ENCODE results near the gene BACE2. TPM values are rescaled to one million over a fixed set of nuclear protein-coding genes. Genes with fewer than 3 reads are reported as not detected.

BACE2 gene
- total RNA-seq, 1 experiment from 2014 or later: 23.2 TPM

DNA sequence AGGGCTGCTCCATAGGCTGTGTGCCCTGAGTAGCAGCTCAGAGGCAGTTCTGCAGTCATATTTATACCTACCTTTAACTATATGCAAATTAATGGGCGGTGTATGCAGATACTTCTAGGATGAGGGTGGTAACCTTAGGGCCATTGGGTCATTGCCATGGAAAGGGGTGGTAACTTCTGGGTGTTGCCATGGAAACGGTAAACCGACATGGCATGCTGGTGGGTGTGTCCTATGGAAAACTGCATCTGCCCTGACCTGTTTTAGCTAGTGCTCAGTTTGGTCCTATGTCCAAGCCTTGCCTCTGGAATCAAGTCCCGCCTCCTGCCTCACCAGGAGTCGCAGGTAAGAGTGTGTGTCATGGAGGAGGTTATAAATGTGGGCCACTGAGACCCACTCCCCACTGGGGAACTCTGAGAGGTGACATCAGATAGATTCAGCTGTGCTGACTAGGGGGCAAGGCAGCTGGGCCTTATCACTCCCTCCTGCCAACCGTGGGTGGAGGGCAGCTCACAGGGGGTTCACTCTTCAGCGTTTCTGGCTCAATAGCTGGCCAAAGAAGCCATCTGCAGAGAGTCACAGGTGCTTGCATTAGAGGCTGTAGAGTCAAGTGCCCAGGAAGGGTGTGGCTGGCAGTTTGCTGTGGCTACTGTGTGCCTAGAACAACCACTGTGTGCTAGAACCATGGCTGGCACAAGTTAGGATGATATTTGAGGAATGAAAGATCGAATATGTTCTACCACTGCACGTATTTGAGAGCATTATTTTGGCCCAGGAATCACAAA lies 19.0 kb downstream of the BACE2 start (continued):
- TF ChIP-seq YY1 (IDR thresholded peaks at IDR 0.05; ENCODE audit: extremely low read depth, insufficient replicate concordance, low read depth, low read length) (no peak), SRF (IDR thresholded peaks at IDR 0.05; ENCODE audit: low read depth) (no peak), CEBPB (IDR thresholded peaks at IDR 0.05; ENCODE audit: low read depth) (no peak), JUND (IDR thresholded peaks at IDR 0.05) (no peak)
- TF ChIP-seq, protein P1, sequence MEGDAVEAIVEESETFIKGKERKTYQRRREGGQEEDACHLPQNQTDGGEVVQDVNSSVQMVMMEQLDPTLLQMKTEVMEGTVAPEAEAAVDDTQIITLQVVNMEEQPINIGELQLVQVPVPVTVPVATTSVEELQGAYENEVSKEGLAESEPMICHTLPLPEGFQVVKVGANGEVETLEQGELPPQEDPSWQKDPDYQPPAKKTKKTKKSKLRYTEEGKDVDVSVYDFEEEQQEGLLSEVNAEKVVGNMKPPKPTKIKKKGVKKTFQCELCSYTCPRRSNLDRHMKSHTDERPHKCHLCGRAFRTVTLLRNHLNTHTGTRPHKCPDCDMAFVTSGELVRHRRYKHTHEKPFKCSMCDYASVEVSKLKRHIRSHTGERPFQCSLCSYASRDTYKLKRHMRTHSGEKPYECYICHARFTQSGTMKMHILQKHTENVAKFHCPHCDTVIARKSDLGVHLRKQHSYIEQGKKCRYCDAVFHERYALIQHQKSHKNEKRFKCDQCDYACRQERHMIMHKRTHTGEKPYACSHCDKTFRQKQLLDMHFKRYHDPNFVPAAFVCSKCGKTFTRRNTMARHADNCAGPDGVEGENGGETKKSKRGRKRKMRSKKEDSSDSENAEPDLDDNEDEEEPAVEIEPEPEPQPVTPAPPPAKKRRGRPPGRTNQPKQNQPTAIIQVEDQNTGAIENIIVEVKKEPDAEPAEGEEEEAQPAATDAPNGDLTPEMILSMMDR (IDR thresholded peaks at IDR 0.05 in 2 of 3, conservative IDR thresholded peaks at IDR 0.05 in 1 of 3; ENCODE audit: borderline replicate concordance in 1 of 3, insufficient read depth in 1 of 3, low read depth in 2 of 3, low read length in 2 of 3): no peak

DNA sequence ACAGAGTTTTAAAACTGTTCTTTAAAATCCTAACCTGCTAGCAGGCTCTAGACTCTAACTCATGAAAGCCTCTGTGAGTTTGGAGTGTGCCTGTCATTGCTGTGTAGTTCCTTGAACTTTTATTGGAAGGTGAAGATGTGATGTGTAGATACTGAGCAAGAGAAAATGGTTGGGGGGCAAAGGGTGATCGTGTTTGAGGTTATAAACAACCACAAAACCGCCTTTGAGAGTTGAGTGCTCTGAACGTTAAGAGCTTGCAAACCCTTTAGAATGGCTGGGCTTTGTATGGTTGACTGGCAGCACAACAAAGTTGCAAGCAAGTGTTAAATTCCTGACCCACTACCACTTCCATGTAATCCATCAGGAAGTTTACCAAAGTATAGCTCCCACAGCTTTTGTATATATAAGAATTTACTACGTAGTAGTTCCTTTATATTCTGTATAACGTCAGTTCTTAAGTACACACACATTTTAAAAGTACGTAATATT lies 19.6 kb downstream of the BACE2 start:
- intact Hi-C loops (cut with micrococcal nuclease): no loop called here
- no peaks in the 10 kb centered on the region; the same call in 1 of the 2 replicates for H4K20me1 ChIP-seq (ENCODE audit: insufficient read depth)
- H3K27me3 ChIP-seq (ENCODE audit: insufficient read depth, low read length): no peaks in the 10 kb centered on the region
- TF ChIP-seq POLR2AphosphoS5 (IDR thresholded peaks at IDR 0.05; ENCODE audit: low read depth, low read length) (no peak), EZH2 (IDR thresholded peaks at IDR 0.05) (no peak), ZNF274 (IDR thresholded peaks at IDR 0.05; ENCODE audit: low read depth, low read length) (no peak), SP1 (IDR thresholded peaks at IDR 0.05; ENCODE audit: low read depth) (no peak), POLR2A (IDR thresholded peaks at IDR 0.05; ENCODE audit: borderline replicate concordance, extremely low read depth, insufficient read depth, insufficient read length) (no peak), EZH2phosphoT487 (IDR thresholded peaks at IDR 0.05; ENCODE audit: borderline replicate concordance) (no peak), CBX3 (IDR thresholded peaks at IDR 0.05; ENCODE audit: low read depth) (no peak)
- TF ChIP-seq, protein P1 (IDR thresholded peaks at IDR 0.05 in 2 of 3, conservative IDR thresholded peaks at IDR 0.05 in 1 of 3; ENCODE audit: borderline replicate concordance in 1 of 3, insufficient read depth in 1 of 3, low read depth in 2 of 3, low read length in 2 of 3): no peak
- TF ChIP-seq, protein P2, sequence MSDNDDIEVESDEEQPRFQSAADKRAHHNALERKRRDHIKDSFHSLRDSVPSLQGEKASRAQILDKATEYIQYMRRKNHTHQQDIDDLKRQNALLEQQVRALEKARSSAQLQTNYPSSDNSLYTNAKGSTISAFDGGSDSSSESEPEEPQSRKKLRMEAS (IDR thresholded peaks at IDR 0.05): no peak
- TF ChIP-seq, protein P3, sequence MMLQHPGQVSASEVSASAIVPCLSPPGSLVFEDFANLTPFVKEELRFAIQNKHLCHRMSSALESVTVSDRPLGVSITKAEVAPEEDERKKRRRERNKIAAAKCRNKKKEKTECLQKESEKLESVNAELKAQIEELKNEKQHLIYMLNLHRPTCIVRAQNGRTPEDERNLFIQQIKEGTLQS (IDR thresholded peaks at IDR 0.05): no peak
- no peaks in the 10 kb centered on the region for H3K36me3 ChIP-seq (ENCODE audit: control insufficient read depth in 1 of 2, insufficient read depth in 2 of 2, low read length in 2 of 2)
- ChIA-PET POLR2A (no interaction called here), CTCF (no interaction called here), RAD21 (ENCODE audit: low non-redundant PET in 1 of 2, low total read pairs in 2 of 2, uncharacterized antibody in 2 of 2, unreplicated experiment in 2 of 2) (no interaction called here)
- ATAC-seq (no peak), DNase-seq (ENCODE audit: low read depth, low spot score) (no peak)
- no peak overlapping the region for H3K9ac ChIP-seq (ENCODE audit: low read length)
- H3K27ac ChIP-seq (ENCODE audit: low read depth, low read length): no peak overlapping the region
- H3K9me3 ChIP-seq (ENCODE audit: control insufficient read depth in 1 of 2, insufficient read depth in 1 of 2, low read depth in 1 of 2, low read length in 2 of 2): 0 out of 4 replicates have a peak, but pooled peaks cover 0 to 4% of the 10 kb centered on the region in 2 experiments
- H2AFZ ChIP-seq (ENCODE audit: low read depth, low read length, poor library complexity, severe bottlenecking): no peak overlapping the region
- BruUV-seq (replicated peaks): no TSS peak
- H3K4me2 ChIP-seq (ENCODE audit: low read length): no peak overlapping the region
- H3K79me2 ChIP-seq (ENCODE audit: insufficient read depth, low read length): peaks cover 10% of the 10 kb centered on the region; the same call in 1 of the 2 replicates
- no peaks in the 10 kb centered on the region for H3K4me1 ChIP-seq (ENCODE audit: control insufficient read depth in 1 of 2, insufficient read depth in 2 of 2, low read length in 2 of 2)
- H3K4me3 ChIP-seq (replicated peaks in 1 of 2; ENCODE audit: low read depth in 1 of 2, low read length in 2 of 2): no peak overlapping the region
- no peaks in the 10 kb centered on the region for H3K9me2 ChIP-seq (ENCODE audit: insufficient read depth)

Data from HCT116 (cell line).